ENCODE data around the gene FAM89A.
"Not testable (repeated sequence)": the region's sequence is repeated elsewhere in the genome, so short reads cannot be mapped to it uniquely, and the experiment has no call there.

DNA sequence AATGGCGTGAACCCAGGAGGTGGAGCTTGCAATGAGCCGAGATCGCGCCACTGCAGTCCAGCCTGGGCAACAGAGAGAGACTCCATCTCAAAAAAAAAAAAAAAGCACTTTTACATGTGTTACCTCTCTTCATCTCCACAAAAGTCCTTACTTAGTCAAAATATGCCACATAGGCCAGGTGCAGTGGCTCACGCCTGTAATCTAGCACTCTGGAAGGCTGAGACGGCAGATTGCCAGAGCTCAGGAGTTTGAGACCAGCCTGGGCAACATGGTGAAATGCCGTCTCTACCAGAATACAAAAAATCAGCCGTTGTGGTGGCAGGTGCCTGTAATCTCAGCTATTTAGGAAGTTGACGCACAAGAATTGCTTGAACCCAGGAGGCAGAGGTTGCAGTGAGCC, 8.4 kb upstream of the FAM89A start:
- TF ChIP-seq, protein P1, sequence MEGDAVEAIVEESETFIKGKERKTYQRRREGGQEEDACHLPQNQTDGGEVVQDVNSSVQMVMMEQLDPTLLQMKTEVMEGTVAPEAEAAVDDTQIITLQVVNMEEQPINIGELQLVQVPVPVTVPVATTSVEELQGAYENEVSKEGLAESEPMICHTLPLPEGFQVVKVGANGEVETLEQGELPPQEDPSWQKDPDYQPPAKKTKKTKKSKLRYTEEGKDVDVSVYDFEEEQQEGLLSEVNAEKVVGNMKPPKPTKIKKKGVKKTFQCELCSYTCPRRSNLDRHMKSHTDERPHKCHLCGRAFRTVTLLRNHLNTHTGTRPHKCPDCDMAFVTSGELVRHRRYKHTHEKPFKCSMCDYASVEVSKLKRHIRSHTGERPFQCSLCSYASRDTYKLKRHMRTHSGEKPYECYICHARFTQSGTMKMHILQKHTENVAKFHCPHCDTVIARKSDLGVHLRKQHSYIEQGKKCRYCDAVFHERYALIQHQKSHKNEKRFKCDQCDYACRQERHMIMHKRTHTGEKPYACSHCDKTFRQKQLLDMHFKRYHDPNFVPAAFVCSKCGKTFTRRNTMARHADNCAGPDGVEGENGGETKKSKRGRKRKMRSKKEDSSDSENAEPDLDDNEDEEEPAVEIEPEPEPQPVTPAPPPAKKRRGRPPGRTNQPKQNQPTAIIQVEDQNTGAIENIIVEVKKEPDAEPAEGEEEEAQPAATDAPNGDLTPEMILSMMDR (conservative IDR thresholded peaks at IDR 0.05 in 1 of 2, IDR thresholded peaks at IDR 0.05 in 1 of 2; ENCODE audit: low read depth in 1 of 2, low read length in 2 of 2): not testable (repeated sequence)
- TF ChIP-seq EZH2 (IDR thresholded peaks at IDR 0.05; ENCODE audit: low read length, missing control alignments): not testable (repeated sequence)

Measured in fibroblast of lung (primary cell).